ENCODE measurements around the gene FMN1. TPM values are rescaled to one million over a fixed set of nuclear protein-coding genes. Genes with fewer than 3 reads are reported as not detected.

The FMN1 gene
- total and polyA plus RNA-seq, 2 donors from 2014 or later: 0.71 to 44.8 TPM

DNA sequence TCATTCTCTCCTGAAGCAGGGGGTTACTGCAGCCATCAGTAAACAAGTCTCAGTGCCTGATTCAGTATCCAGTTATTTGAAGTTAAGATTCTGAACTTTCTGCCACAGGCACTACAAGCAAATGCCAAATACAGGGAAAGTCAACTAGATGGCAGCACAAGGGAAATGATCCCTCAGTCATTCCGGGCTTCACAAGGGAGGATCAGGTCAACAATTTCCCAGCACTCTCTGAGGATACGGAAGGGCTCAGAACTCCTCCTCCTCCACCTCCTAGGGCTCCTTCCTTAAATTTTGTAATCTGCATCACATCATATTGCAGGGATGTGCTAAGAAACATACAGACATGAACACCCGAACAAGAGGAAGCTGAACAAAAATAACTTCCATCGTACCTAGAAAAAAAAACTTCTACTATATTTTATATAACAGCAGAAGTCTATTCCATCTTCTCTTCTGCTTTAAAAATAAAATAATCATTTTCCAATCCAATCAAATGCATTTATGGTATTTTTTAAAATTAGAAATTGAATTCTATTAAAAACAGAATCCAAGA, 187.1 kb downstream of the FMN1 start:
- FAIRE-seq (no peak), DNase-seq (no peak)
- Histone ChIP-seq H3K9ac (ENCODE audit: low read length in 3 of 3) (no peak overlapping the region), H3K36me3 (ENCODE audit: control insufficient read depth in 2 of 3, insufficient read depth in 3 of 3, low read length in 3 of 3) (no peaks in the 10 kb centered on the region), H3K27me3 (ENCODE audit: control insufficient read depth, insufficient read depth, low read length) (no peaks in the 10 kb centered on the region), H3K27ac (ENCODE audit: low read depth in 2 of 2, low read length in 2 of 2) (no peak overlapping the region), H3K9me3 (ENCODE audit: control insufficient read depth in 2 of 3, insufficient read depth in 1 of 3, low read length in 3 of 3) (no peaks in the 10 kb centered on the region), H3K4me3 (ENCODE audit: low read length in 3 of 3) (no peak overlapping the region), H3K4me1 (ENCODE audit: control insufficient read depth in 2 of 3, insufficient read depth in 2 of 3, low read depth in 1 of 3, low read length in 3 of 3) (no peaks in the 10 kb centered on the region)
- intact Hi-C loops (cut with DNase I): no loop called here
- TF ChIP-seq, protein P1, sequence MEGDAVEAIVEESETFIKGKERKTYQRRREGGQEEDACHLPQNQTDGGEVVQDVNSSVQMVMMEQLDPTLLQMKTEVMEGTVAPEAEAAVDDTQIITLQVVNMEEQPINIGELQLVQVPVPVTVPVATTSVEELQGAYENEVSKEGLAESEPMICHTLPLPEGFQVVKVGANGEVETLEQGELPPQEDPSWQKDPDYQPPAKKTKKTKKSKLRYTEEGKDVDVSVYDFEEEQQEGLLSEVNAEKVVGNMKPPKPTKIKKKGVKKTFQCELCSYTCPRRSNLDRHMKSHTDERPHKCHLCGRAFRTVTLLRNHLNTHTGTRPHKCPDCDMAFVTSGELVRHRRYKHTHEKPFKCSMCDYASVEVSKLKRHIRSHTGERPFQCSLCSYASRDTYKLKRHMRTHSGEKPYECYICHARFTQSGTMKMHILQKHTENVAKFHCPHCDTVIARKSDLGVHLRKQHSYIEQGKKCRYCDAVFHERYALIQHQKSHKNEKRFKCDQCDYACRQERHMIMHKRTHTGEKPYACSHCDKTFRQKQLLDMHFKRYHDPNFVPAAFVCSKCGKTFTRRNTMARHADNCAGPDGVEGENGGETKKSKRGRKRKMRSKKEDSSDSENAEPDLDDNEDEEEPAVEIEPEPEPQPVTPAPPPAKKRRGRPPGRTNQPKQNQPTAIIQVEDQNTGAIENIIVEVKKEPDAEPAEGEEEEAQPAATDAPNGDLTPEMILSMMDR (IDR thresholded peaks at IDR 0.05; ENCODE audit: borderline replicate concordance, extremely low read depth, insufficient read depth): no peak

DNA sequence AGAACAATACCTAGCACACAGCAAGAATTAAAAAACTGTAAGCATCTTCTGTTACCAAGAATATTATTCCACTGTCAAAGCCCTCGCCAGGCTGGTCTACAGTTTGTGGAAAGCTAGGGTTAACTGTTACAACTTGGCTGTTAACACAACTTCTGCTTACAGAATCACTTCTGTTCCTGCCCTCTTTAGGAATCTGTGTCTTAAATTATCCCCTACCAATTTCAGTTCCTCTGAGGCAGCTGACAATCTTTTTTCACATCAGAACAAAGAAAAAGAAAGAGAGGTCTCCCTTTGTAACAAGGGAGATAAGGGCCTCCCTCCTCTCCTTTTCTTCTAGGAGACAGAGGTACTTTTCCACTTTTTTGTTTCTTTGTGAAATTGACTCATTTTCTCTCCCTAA, 188.9 kb downstream of the FMN1 start:
- Histone ChIP-seq H3K4me3 (ENCODE audit: low read length in 3 of 3) (no peak overlapping the region), H3K27ac (ENCODE audit: low read depth in 2 of 2, low read length in 2 of 2) (no peak overlapping the region), H3K9ac (ENCODE audit: low read length in 3 of 3) (no peak overlapping the region), H3K36me3 (ENCODE audit: control insufficient read depth in 2 of 3, insufficient read depth in 3 of 3, low read length in 3 of 3) (no peaks in the 10 kb centered on the region), H3K27me3 (ENCODE audit: control insufficient read depth, insufficient read depth, low read length) (no peaks in the 10 kb centered on the region), H3K9me3 (ENCODE audit: control insufficient read depth in 2 of 3, insufficient read depth in 1 of 3, low read length in 3 of 3) (no peaks in the 10 kb centered on the region), H3K4me1 (ENCODE audit: control insufficient read depth in 2 of 3, insufficient read depth in 2 of 3, low read depth in 1 of 3, low read length in 3 of 3) (no peaks in the 10 kb centered on the region)
- intact Hi-C loops (cut with DNase I): no loop called here
- TF ChIP-seq, protein P1 (IDR thresholded peaks at IDR 0.05; ENCODE audit: borderline replicate concordance, extremely low read depth, insufficient read depth): no peak
- DNase-seq (no peak), FAIRE-seq (no peak)

DNA sequence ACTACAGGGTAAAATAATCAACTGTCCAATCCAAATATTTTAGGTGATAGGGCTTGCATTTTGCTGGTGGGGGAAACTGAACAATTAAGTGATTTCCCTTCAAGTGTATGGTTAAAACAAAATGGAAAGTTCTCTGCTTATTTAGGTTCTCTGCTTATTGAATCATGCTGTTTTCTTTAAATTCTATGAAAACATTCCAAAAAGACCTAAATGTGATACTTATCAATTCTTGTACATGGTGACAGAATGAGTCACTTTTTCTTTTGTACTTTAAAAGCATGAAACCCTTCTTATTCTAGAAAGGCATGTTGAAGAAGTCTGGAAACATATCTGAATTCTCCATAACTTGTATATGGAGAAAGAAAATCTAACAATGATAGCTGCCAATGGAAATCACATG, 192.6 kb downstream of the FMN1 start:
- H3K27ac ChIP-seq (ENCODE audit: low read depth in 2 of 2, low read length in 2 of 2): no peak overlapping the region
- no peaks in the 10 kb centered on the region for H3K36me3 ChIP-seq (ENCODE audit: control insufficient read depth in 2 of 3, insufficient read depth in 3 of 3, low read length in 3 of 3)
- no peaks in the 10 kb centered on the region for H3K4me1 ChIP-seq (ENCODE audit: control insufficient read depth in 2 of 3, insufficient read depth in 2 of 3, low read depth in 1 of 3, low read length in 3 of 3)
- DNase-seq: no peak
- no peaks in the 10 kb centered on the region for H3K27me3 ChIP-seq (ENCODE audit: control insufficient read depth, insufficient read depth, low read length)
- H3K9ac ChIP-seq (ENCODE audit: low read length in 3 of 3): no peak overlapping the region
- no peaks in the 10 kb centered on the region for H3K9me3 ChIP-seq (ENCODE audit: control insufficient read depth in 2 of 3, insufficient read depth in 1 of 3, low read length in 3 of 3)
- no peak for FAIRE-seq
- TF ChIP-seq, protein P1 (IDR thresholded peaks at IDR 0.05; ENCODE audit: borderline replicate concordance, extremely low read depth, insufficient read depth): no peak
- no peak overlapping the region for H3K4me3 ChIP-seq (ENCODE audit: low read length in 3 of 3)
- intact Hi-C loops (cut with DNase I): no loop called here
